ENCODE results near the gene SLC5A2. TPM values are rescaled to one million over a fixed set of nuclear protein-coding genes. Genes with fewer than 3 reads are reported as not detected.

The SLC5A2 gene
- total and polyA plus RNA-seq, 2 of the 13 experiments (the other 11 are each of a cell fraction or from before 2014, with no cell fraction given): 0.24 to 0.97 TPM

DNA sequence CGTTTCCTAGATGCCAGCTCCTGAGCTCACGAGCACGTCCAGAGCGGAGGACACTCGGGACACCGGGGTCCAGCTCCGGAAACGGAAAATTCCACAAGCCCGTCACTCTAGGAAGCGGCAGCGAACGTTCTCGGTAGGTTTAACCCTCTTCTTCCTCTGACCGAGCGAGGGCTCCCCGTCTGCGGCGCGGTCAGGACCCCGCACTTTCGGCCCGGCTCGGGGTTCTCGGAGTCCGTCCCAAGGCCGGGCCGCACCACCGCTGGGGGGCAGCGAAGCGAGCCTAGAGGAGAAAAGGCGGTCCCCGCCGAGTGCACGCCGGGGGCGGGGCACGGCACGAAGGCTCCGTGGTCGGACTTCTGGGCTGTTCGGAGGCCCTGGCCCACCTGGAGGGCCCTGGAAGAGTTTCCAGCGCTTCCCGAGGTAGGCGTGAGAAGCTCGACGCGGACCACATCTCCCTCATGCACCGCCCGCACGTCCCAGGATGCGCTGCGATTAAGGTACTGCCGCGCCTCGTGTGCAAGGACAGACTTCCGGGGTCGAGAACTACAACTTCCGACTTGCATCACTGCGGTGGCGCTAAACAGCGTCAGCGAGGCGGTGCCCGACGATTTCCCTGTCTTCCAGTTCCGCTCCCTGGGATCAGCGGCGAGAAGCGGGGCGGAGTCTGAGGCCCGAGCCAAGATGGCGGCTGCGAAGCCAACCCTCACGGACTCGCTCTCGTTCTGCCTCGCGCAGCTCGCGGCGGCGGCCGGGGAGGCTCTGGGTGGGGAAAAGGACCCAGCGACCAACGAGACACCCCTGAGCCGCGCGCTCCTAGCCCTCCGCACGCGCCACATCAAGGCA, 23.9 kb upstream of the SLC5A2 start, which contains the start of gene ARMC5 (continued):
- TF ChIP-seq CENPX (CRISPR knock-in tag; IDR thresholded peaks at IDR 0.05): no peak
- 0 out of 2 replicates have a peak, but pooled peaks have one; percentile 68 for TF ChIP-seq ZNF557 (CRISPR knock-in tag; IDR thresholded peaks at IDR 0.05)
- TF ChIP-seq SRSF9 (IDR thresholded peaks at IDR 0.05; ENCODE audit: borderline replicate concordance, insufficient read depth, low read depth, low read length, poor library complexity, severe bottlenecking): no peak
- TF ChIP-seq ARID2 (CRISPR knock-in tag; IDR thresholded peaks at IDR 0.05; ENCODE audit: borderline replicate concordance): peak; percentile 83; the same call in 1 of the 2 replicates
- peak; percentile 92 for TF ChIP-seq YEATS2 (CRISPR knock-in tag; IDR thresholded peaks at IDR 0.05; ENCODE audit: borderline replicate concordance)
- TF ChIP-seq, protein P1, sequence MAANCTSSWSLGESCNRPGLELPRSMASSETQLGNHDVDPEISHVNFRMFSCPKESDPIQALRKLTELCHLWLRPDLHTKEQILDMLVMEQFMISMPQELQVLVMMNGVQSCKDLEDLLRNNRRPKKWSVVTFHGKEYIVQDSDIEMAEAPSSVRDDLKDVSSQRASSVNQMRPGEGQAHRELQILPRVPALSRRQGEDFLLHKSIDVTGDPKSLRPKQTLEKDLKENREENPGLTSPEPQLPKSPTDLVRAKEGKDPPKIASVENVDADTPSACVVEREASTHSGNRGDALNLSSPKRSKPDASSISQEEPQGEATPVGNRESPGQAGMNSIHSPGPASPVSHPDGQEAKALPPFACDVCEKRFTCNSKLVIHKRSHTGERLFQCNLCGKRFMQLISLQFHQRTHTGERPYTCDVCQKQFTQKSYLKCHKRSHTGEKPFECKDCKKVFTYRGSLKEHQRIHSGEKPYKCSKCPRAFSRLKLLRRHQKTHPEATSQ (CRISPR knock-in tag; IDR thresholded peaks at IDR 0.05; ENCODE audit: borderline replicate concordance): peak; percentile 63; the same call in 1 of the 2 replicates
- TF ChIP-seq, protein P2, sequence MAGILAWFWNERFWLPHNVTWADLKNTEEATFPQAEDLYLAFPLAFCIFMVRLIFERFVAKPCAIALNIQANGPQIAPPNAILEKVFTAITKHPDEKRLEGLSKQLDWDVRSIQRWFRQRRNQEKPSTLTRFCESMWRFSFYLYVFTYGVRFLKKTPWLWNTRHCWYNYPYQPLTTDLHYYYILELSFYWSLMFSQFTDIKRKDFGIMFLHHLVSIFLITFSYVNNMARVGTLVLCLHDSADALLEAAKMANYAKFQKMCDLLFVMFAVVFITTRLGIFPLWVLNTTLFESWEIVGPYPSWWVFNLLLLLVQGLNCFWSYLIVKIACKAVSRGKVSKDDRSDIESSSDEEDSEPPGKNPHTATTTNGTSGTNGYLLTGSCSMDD (CRISPR knock-in tag; IDR thresholded peaks at IDR 0.05): peak; percentile 64; the same call in 1 of the 2 replicates
- peak; percentile 34; the same call in 1 of the 2 replicates for TF ChIP-seq RXRB (CRISPR knock-in tag; IDR thresholded peaks at IDR 0.05; ENCODE audit: borderline replicate concordance)
- TF ChIP-seq RAD51 (IDR thresholded peaks at IDR 0.05; ENCODE audit: borderline replicate concordance): no peak
- TF ChIP-seq ZNF331 (CRISPR knock-in tag; IDR thresholded peaks at IDR 0.05): peak; percentile 84
- TF ChIP-seq, protein P3, sequence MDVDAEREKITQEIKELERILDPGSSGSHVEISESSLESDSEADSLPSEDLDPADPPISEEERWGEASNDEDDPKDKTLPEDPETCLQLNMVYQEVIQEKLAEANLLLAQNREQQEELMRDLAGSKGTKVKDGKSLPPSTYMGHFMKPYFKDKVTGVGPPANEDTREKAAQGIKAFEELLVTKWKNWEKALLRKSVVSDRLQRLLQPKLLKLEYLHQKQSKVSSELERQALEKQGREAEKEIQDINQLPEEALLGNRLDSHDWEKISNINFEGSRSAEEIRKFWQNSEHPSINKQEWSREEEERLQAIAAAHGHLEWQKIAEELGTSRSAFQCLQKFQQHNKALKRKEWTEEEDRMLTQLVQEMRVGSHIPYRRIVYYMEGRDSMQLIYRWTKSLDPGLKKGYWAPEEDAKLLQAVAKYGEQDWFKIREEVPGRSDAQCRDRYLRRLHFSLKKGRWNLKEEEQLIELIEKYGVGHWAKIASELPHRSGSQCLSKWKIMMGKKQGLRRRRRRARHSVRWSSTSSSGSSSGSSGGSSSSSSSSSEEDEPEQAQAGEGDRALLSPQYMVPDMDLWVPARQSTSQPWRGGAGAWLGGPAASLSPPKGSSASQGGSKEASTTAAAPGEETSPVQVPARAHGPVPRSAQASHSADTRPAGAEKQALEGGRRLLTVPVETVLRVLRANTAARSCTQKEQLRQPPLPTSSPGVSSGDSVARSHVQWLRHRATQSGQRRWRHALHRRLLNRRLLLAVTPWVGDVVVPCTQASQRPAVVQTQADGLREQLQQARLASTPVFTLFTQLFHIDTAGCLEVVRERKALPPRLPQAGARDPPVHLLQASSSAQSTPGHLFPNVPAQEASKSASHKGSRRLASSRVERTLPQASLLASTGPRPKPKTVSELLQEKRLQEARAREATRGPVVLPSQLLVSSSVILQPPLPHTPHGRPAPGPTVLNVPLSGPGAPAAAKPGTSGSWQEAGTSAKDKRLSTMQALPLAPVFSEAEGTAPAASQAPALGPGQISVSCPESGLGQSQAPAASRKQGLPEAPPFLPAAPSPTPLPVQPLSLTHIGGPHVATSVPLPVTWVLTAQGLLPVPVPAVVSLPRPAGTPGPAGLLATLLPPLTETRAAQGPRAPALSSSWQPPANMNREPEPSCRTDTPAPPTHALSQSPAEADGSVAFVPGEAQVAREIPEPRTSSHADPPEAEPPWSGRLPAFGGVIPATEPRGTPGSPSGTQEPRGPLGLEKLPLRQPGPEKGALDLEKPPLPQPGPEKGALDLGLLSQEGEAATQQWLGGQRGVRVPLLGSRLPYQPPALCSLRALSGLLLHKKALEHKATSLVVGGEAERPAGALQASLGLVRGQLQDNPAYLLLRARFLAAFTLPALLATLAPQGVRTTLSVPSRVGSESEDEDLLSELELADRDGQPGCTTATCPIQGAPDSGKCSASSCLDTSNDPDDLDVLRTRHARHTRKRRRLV (CRISPR knock-in tag; IDR thresholded peaks at IDR 0.05): peak; percentile 81
- TF ChIP-seq IRF2 (CRISPR knock-in tag; IDR thresholded peaks at IDR 0.05): peak; percentile 98
- no peak for TF ChIP-seq ZBTB7A (CRISPR knock-in tag; IDR thresholded peaks at IDR 0.05)
- TF ChIP-seq TCF7L2 (IDR thresholded peaks at IDR 0.05; ENCODE audit: low read depth, low read length): no peak
- peak; percentile 47 for TF ChIP-seq STAG1 (CRISPR knock-in tag; IDR thresholded peaks at IDR 0.05)
- TF ChIP-seq ADNP (CRISPR knock-in tag; IDR thresholded peaks at IDR 0.05): no peak
- no peak for TF ChIP-seq NPAS2 (CRISPR knock-in tag; IDR thresholded peaks at IDR 0.05; ENCODE audit: borderline replicate concordance)
- TF ChIP-seq ZNF550 (CRISPR knock-in tag; IDR thresholded peaks at IDR 0.05; ENCODE audit: borderline replicate concordance): peak; percentile 41; the same call in 1 of the 2 replicates
- peak; percentile 90 for TF ChIP-seq ZNF501 (CRISPR knock-in tag; IDR thresholded peaks at IDR 0.05)
- TF ChIP-seq ZBTB42 (CRISPR knock-in tag; IDR thresholded peaks at IDR 0.05): 0 out of 2 replicates have a peak, but pooled peaks have one; percentile 83
- TF ChIP-seq, protein P4, sequence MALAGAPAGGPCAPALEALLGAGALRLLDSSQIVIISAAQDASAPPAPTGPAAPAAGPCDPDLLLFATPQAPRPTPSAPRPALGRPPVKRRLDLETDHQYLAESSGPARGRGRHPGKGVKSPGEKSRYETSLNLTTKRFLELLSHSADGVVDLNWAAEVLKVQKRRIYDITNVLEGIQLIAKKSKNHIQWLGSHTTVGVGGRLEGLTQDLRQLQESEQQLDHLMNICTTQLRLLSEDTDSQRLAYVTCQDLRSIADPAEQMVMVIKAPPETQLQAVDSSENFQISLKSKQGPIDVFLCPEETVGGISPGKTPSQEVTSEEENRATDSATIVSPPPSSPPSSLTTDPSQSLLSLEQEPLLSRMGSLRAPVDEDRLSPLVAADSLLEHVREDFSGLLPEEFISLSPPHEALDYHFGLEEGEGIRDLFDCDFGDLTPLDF (CRISPR knock-in tag; IDR thresholded peaks at IDR 0.05): peak; percentile 91
